Ureter (tissue), 1 donor: Measurements from ENCODE around the gene THRA. TPM values are rescaled to one million over a fixed set of nuclear protein-coding genes. Genes with fewer than 3 reads are reported as not detected.
"Not testable (repeated sequence)": the region's sequence is repeated elsewhere in the genome, so short reads cannot be mapped to it uniquely, and the experiment has no call there.

Experiments
- DNase-seq: peaks from one replicate; pipeline ENCODE4 v3.0.0-alpha.2; 2020; ENCODE audit warnings: low spot score
- total RNA-seq: library from RNA; stranded (reverse); gene quantifications from one replicate; pipeline ENCODE4 v1.2.4, GENCODE V29; 2023
- donor health status: DM: yes; HTN: yes; CAD: no.

THRA gene
- total RNA-seq, 1 donor from 2014 or later: 54.7 TPM

DNA sequence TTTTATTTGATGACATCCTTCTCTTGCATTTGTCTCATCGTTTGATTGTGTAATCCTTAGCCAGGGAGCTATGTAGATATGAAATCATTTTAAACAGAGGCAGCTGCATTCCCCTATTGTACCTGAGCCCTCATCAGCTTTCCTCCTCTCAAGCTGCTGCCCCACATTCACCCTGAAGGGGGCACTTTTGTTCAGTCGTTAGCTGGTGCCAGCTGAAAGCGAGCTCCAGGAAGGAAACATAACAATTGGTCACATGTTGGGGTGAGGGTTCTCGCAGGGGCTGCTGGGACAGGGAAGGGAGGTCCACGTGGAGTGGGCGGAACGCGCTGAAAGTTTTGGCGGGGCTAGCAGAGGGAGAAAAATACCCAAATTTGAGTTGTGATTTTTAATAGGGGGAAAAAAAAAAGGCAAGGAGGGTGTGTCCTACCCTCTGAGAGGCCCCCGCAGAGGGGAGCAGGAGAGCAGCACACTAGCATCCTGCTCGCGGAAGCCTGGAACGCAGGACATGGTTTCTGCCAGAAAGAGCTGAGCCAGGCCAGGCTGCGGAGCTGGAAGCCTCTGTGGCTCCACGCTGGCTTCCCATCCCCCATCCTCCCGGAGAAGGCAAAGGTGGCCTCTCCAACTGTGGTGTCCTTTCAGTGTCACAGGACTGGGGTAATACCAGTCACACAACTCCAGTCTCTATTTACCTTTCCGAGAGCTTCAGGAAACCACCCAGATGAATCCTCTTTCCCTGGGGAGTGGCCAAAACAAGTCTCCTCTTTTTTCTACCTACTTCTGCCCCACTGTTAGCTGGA is 50.5 kb downstream of the THRA start:
- peak; percentile 96 for DNase-seq

- no peak for DNase-seq
These were observed 51.1 kb downstream of the THRA start for GRCh38 chr17:40113907-40114245.

- DNase-seq: no peak
These were observed 52.3 kb downstream of the THRA start for GRCh38 chr17:40115101-40115436.

- DNase-seq: peak; percentile 92
These were observed 58.7 kb downstream of the THRA start, which contains the start of gene MSL1 for GRCh38 chr17:40121181-40122135. Gene MSL1 (plus strand): TSS chr17:40121971. CDS start chr17:40122613, 642 bp downstream.

DNA sequence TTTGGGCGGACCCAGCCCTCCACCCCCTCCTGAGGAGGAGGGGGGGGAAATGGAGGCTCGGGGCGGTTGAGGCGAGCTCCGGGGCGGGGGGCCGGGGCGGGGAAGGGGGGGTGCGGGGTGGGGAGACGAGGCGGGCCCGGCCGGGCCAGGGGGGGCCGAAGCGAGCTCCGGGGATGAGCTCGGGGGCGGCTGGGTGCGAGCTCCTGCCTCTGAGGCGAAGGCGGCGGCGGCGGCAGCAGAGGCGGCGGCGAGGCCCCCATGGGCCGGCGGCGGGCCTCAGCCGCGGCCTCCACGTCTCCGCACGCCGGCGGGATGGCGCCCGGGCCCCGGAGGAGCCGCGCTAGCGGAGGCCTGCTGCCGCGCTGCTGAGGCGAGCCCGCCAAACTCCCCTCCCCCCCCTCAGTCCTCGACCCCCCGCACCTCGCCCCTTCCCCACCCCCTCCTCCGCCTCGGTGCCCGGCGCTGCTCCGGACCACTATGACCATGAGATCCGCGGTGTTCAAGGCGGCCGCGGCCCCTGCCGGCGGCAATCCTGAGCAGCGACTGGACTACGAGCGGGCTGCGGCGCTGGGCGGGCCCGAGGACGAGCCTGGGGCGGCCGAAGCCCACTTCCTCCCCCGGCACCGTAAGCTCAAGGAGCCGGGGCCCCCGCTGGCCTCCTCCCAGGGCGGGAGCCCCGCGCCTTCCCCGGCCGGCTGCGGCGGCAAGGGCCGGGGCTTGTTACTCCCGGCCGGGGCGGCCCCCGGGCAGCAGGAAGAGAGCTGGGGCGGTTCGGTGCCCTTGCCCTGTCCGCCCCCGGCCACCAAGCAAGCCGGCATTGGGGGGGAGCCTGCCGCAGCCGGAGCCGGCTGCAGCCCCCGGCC is 59.6 kb downstream of the THRA start:
- no peak for DNase-seq

GRCh38 chr17:40122999-40123810 is 60.4 kb downstream of the THRA start:
- DNase-seq: peak; percentile 62

- no peak for DNase-seq
These were observed 61.0 kb downstream of the THRA start for GRCh38 chr17:40123811-40124114.

- DNase-seq: no peak
These were observed 61.7 kb downstream of the THRA start for GRCh38 chr17:40124279-40125141.

GRCh38 chr17:40129498-40129897 is 66.7 kb downstream of the THRA start:
- no peak for DNase-seq

- no peak for DNase-seq
These were observed 67.7 kb downstream of the THRA start for GRCh38 chr17:40130352-40131042.

DNA sequence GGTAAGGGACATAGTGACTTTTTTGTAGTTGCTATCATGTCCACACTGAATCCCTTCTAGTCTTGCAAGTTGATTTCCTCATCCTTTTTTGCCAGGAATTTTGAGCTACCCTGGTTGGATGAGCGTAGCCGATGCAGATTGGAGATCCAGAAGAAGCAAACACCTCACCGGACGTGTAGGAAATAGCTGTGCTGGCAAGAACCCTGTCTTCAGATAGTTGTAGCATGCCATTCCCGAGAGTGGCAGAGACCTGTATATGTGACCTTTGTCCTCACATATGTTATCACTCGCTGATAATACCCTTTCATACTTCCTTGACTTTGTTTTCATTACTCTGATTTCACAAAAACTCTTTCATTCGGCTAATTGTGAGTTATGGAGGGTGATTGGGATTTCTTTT is 71.4 kb downstream of the THRA start:
- DNase-seq: no peak

DNA sequence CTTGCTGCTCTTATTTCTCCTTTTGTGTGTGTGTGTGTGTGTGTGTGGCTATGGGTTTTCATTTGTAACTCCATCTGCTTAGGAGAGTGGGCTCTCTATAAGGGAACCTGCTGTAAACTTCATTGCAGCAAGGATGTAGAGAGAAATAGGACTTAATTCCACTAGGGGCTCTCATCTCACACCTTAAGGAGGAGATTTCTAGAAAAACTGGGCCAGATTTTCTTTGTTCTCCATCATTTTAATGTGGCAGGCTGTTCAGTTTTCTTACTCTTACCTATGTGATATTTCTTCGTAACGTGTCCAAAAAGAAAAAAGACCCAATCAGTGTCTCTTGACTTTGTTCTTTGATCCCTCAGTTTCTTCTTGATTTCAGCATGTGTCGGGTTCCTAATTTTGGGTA is 73.1 kb downstream of the THRA start:
- no peak for DNase-seq

DNA sequence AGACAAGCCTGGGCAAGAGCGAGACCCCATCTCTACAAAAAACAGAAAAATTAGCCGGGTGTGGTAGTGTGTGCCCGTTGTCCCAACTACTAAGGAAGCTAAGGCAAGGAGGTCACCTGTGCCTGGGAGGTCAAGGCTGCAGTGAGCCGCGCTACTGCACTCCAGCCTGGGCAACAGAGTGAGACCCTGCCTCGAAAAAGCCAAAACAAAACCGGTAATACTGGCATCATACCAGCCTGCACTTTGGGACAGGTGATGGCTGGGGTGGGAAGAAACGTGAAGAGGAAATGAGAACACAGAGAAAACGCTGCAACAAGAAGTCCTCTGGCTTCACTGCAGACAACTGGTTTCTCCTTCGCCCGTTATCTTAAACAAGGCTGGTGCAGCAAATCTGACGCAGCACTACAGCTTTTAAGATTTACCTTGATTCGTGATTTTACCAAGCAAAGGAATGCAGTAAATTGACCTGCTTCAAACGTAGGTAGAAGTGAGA is 76.8 kb downstream of the THRA start:
- DNase-seq: no peak

- DNase-seq: not testable (repeated sequence)
These were observed 80.4 kb downstream of the THRA start for GRCh38 chr17:40143166-40143565.

Other genes starting within 250 kb of the THRA start
- gene IKZF3, start 198.7 kb upstream of the THRA start, total RNA-seq: 24.3 TPM
- gene ZPBP2, start 194.8 kb upstream of the THRA start, total RNA-seq: not detected
- 57.7 TPM for gene GSDMB, start 144.3 kb upstream of the THRA start, total RNA-seq
- gene ORMDL3, start 135.4 kb upstream of the THRA start, total RNA-seq: 147 TPM
- not detected for gene LRRC3C, start 135.2 kb upstream of the THRA start, total RNA-seq
- gene GSDMA, start 100.0 kb upstream of the THRA start, total RNA-seq: 2.4 TPM
- 99.3 TPM for gene PSMD3, start 82.2 kb upstream of the THRA start, total RNA-seq
- gene CSF3, start 47.5 kb upstream of the THRA start, total RNA-seq: 1.0 TPM
- gene MED24, start 8.6 kb upstream of the THRA start, total RNA-seq: 87.9 TPM
- 26.0 TPM for gene NR1D1, start 37.6 kb downstream of the THRA start, total RNA-seq
- gene MSL1, start 59.0 kb downstream of the THRA start, total RNA-seq: 91.3 TPM
- gene CASC3, start 77.6 kb downstream of the THRA start, total RNA-seq: 121 TPM
- gene RAPGEFL1, start 114.5 kb downstream of the THRA start, total RNA-seq: 138 TPM
- gene WIPF2, start 156.3 kb downstream of the THRA start, total RNA-seq: 39.6 TPM
- 3.1 TPM for gene CDC6, start 224.9 kb downstream of the THRA start, total RNA-seq
- gene RARA, start 246.2 kb downstream of the THRA start, total RNA-seq: 34.9 TPM